GM23248 (cell line): ENCODE results near the gene FIP1L1.

Source experiments
- EZH2 ChIP-seq: fragments of 200-600 bp; sonication (generic); IDR thresholded peaks from 2 replicates; pipeline ENCODE4 v1.6.1; 2018; ENCODE audit warnings: antibody characterized with exemption, mild to moderate bottlenecking; ENCODE audit not compliant: insufficient read depth, poor library complexity, severe bottlenecking
- EZH2phosphoT487 ChIP-seq: fragments of 200-600 bp; sonication (generic); IDR thresholded peaks from 2 replicates; pipeline ENCODE4 v1.6.1; 2018; ENCODE audit warnings: antibody characterized with exemption, moderate library complexity, mild to moderate bottlenecking, low read depth; ENCODE audit not compliant: insufficient read depth

- TF ChIP-seq EZH2 (no peak), EZH2phosphoT487 (no peak)
Measured at GRCh38 chr4:53501561-53501960, 124.1 kb downstream of the FIP1L1 start.
